ENCODE data around the gene INTS3. TPM values are rescaled to one million over a fixed set of nuclear protein-coding genes. Genes with fewer than 3 reads are reported as not detected.
"Not testable (repeated sequence)": the region's sequence is repeated elsewhere in the genome, so short reads cannot be mapped to it uniquely, and the experiment has no call there.

Gene INTS3
- total and polyA plus RNA-seq, 8 donors: 11.0 to 48.2 (median 34.8) TPM

DNA sequence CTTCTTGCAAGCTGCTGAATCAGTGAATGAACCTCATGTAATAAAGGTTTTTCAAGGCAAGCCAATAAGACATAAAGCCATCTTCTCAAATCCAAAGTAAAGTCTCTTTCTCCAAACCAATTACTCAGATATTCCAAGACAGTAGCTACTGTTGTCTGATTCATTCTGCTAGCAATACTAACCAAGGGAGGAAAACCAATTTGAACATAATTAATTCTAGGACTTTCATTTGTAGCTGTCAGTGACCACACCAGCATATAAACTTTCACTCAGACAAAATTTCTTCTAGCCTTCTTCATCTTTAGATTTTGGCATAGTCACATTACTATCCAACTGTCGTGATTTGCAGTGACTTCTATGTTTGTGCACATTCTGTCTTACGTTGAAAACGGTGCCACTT, 10.5 kb upstream of the INTS3 start:
- TF ChIP-seq POLR2AphosphoS5 (IDR thresholded peaks at IDR 0.05): no peak
- TF ChIP-seq POLR2A (IDR thresholded peaks at IDR 0.05): no peak
- no peak for TF ChIP-seq EP300 (IDR thresholded peaks at IDR 0.05)
- TF ChIP-seq, protein P1, sequence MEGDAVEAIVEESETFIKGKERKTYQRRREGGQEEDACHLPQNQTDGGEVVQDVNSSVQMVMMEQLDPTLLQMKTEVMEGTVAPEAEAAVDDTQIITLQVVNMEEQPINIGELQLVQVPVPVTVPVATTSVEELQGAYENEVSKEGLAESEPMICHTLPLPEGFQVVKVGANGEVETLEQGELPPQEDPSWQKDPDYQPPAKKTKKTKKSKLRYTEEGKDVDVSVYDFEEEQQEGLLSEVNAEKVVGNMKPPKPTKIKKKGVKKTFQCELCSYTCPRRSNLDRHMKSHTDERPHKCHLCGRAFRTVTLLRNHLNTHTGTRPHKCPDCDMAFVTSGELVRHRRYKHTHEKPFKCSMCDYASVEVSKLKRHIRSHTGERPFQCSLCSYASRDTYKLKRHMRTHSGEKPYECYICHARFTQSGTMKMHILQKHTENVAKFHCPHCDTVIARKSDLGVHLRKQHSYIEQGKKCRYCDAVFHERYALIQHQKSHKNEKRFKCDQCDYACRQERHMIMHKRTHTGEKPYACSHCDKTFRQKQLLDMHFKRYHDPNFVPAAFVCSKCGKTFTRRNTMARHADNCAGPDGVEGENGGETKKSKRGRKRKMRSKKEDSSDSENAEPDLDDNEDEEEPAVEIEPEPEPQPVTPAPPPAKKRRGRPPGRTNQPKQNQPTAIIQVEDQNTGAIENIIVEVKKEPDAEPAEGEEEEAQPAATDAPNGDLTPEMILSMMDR (IDR thresholded peaks at IDR 0.05): no peak
- Histone ChIP-seq H3K36me3 (no peaks in the 10 kb centered on the region), H3K27me3 (no peaks in the 10 kb centered on the region), H3K27ac (no peak overlapping the region), H3K4me3 (no peak overlapping the region), H3K9me3 (no peaks in the 10 kb centered on the region), H3K4me1 (no peaks in the 10 kb centered on the region)
- no peak for DNase-seq
- 67 to 89% (median 83%) methylated on average over 3 of the region's 3 CpGs for WGBS, 5 donors
- intact Hi-C loops (cut with DNase I; ENCODE audit: low total_unique reads): no loop called here

DNA sequence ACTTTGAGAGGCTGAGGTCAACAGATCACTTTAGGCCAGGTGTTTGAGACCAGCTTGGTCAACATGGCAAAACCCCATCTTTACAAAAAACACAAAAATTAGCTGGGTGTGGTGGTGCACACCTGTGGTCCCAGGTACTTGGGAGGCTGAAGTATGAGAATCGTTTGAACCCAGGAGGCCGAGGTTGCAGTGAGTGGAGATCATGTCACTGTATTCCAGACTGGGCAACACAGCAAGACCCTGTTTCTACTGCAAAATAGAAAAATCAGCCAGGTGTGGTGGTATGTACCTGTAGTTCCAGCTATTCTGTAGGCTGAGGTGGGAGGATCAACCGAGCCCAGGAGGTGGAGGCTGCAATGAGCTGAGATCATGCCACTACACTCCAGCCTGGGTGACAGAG, 4.2 kb upstream of the INTS3 start:
- Histone ChIP-seq H3K36me3 (no peaks in the 10 kb centered on the region), H3K27ac (no peak overlapping the region), H3K9me3 (no peaks in the 10 kb centered on the region), H3K4me1 (peaks cover 0 to 11% (median 10%) of the 10 kb centered on the region in 4 donors), H3K27me3 (no peaks in the 10 kb centered on the region), H3K4me3 (no peak overlapping the region)
- no peak for TF ChIP-seq POLR2AphosphoS5 (IDR thresholded peaks at IDR 0.05)
- TF ChIP-seq EP300 (IDR thresholded peaks at IDR 0.05): no peak
- no peak for TF ChIP-seq POLR2A (IDR thresholded peaks at IDR 0.05)
- TF ChIP-seq, protein P1 (IDR thresholded peaks at IDR 0.05): no peak
- 86 to 95% (median 89%) methylated on average over 3 of the region's 3 CpGs for WGBS, 5 donors
- DNase-seq: no peak
- intact Hi-C loops (cut with DNase I; ENCODE audit: low total_unique reads): no loop called here

DNA sequence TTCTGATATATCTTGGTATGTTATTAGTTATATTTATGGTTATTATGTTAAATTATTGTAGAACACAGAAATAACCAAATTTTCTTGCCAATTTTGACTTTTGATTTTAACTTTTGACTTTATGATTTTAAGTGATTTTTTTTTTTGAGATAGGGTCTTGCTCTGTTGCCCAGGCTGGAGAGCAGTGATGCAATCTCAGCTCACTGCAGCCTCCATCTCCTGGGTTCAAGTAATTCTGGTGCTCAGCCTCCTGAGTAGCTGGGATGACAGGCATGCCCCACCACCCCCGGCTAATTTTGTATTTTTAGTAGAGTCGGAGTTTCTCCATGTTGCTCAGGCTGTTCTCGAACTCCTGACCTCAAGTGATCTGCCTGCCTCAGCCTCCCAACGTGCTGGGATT, 3.2 kb upstream of the INTS3 start:
- intact Hi-C loops (cut with DNase I; ENCODE audit: low total_unique reads); DNase-seq; H3K4me3 ChIP-seq; H3K27ac ChIP-seq; H3K9me3 ChIP-seq; H3K36me3 ChIP-seq; H3K27me3 ChIP-seq: not testable (repeated sequence)
- 74 to 92% (median 78%) methylated on average over 4 of the region's 4 CpGs for WGBS, 5 donors
- peaks cover 8 to 20% (median 19%) of the 10 kb centered on the region in 4 donors for H3K4me1 ChIP-seq

DNA sequence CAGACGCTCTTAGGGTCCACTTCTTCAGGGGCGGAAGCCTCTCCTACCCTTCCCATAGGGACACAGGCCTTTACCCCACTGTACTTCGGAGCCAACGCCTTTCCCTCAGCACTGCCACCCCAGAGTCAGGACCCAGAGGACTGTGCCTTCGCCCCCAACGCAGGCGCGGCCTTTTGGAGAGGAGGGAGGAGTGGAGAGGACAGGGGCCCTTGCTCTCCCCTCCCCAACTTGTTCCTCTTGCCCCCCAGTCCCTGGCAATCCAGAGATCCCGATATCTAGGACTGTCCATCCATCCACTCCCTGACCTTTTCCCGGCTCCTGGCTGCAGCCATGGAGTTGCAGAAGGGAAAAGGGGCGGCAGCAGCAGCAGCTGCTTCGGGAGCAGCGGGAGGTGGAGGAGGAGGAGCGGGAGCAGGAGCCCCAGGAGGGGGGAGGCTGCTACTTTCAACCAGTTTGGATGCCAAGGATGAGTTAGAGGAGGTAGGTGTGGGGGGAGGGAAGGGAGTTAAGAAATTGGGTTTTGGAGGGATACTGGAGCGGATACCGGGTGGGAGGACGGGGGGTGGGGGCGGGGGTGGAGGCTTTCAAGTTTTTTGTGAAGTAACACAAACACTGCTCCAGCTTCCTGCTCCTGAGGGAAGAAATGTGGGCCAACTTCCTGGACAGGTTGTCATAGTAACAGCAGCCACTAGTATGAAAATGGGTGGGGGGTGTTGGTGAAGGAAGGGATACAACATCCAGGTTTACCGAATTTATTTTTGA, 636 bp downstream of the INTS3 start:
- no peaks in the 10 kb centered on the region for H3K9me3 ChIP-seq
- H3K27me3 ChIP-seq: no peaks in the 10 kb centered on the region
- intact Hi-C loops (cut with DNase I; ENCODE audit: low total_unique reads): no loop called here
- H3K4me3 ChIP-seq: peak overlapping the region; percentile 71 to 86 (median 86)
- 0 to 2% (median 0%) methylated on average over 19 of the region's 19 CpGs for WGBS, 5 donors
- H3K27ac ChIP-seq: peak overlapping the region; percentile 89 to 100 (median 99)
- DNase-seq: peak in 1 of 2 donors; percentile 79
- peaks cover 0 to 4% (median 0%) of the 10 kb centered on the region in 4 donors for H3K36me3 ChIP-seq
- TF ChIP-seq POLR2A (IDR thresholded peaks at IDR 0.05) (no peak), POLR2AphosphoS5 (IDR thresholded peaks at IDR 0.05) (no peak), EP300 (IDR thresholded peaks at IDR 0.05) (no peak)
- TF ChIP-seq, protein P1 (IDR thresholded peaks at IDR 0.05): no peak
- peaks cover 15 to 51% (median 35%) of the 10 kb centered on the region in 4 donors for H3K4me1 ChIP-seq

DNA sequence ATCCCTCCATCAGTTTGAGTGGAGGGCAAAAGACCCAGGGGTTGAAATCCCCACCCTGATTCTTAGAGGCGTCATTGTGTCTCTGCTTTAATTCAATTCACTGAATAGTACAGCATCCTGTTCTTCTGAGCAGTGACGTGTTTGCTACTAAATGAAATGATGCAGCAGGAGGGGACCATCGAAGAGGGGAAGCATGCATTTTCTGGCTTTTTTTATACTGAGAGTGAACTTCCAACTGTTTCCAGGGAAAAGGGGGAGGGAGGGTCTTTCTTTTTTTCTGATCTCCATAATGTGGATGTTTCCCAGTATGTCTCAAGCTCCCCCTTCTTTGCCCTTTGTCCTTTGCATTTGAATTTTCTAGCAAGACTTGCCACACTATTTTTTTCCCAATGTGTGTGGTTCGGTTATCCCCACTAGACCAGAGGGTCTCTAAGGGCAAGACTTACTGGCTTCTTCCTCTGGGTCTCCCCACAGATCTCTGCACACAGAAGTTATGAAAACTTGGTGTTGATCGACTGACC, 2.7 kb downstream of the INTS3 start:
- H3K4me1 ChIP-seq: peaks cover 15 to 70% (median 45%) of the 10 kb centered on the region in 4 donors
- WGBS, 5 donors: 43 to 59% (median 52%) methylated on average over 5 of the region's 5 CpGs
- no peak overlapping the region for H3K4me3 ChIP-seq
- H3K27me3 ChIP-seq: no peaks in the 10 kb centered on the region
- peaks cover 0 to 6% (median 2%) of the 10 kb centered on the region in 4 donors for H3K36me3 ChIP-seq
- intact Hi-C loops (cut with DNase I; ENCODE audit: low total_unique reads): no loop called here
- no peaks in the 10 kb centered on the region for H3K9me3 ChIP-seq
- TF ChIP-seq, protein P1 (IDR thresholded peaks at IDR 0.05): no peak
- TF ChIP-seq POLR2A (IDR thresholded peaks at IDR 0.05): no peak
- no peak for TF ChIP-seq EP300 (IDR thresholded peaks at IDR 0.05)
- TF ChIP-seq POLR2AphosphoS5 (IDR thresholded peaks at IDR 0.05): no peak
- H3K27ac ChIP-seq: peak overlapping the region; percentile 55 to 100 (median 99)
- no peak for DNase-seq

Data from stomach (tissue), 9 donors.